ENCODE data around the gene DHX35.

DHX35 gene

GRCh38 chr20:39049684-39050554, 87.8 kb downstream of the DHX35 start (continued):
- TF ChIP-seq ZNF692 (tag by site-specific recombination; IDR thresholded peaks at IDR 0.05), result peak; percentile 58
- TF ChIP-seq ZNF776 (tag by site-specific recombination; IDR thresholded peaks at IDR 0.05; ENCODE audit: borderline replicate concordance), result no peak
- no peak for TF ChIP-seq ZNF174 (tag by site-specific recombination; IDR thresholded peaks at IDR 0.05)
- no peak for TF ChIP-seq ZNF560 (tag by site-specific recombination; IDR thresholded peaks at IDR 0.05; ENCODE audit: borderline replicate concordance)
- TF ChIP-seq ZNF513 (tag by site-specific recombination; IDR thresholded peaks at IDR 0.05), result no peak
- no peak for TF ChIP-seq ZSCAN16 (tag by site-specific recombination; IDR thresholded peaks at IDR 0.05)
- TF ChIP-seq INSM2 (tag by site-specific recombination; IDR thresholded peaks at IDR 0.05), result no peak
- no peak for TF ChIP-seq ZNF114 (tag by site-specific recombination; IDR thresholded peaks at IDR 0.05)
- no peak for TF ChIP-seq ZNF223 (tag by site-specific recombination; IDR thresholded peaks at IDR 0.05)
- TF ChIP-seq ZNF670 (tag by site-specific recombination; IDR thresholded peaks at IDR 0.05; ENCODE audit: low read depth), result no peak
- no peak for TF ChIP-seq ZNF10 (tag by site-specific recombination; IDR thresholded peaks at IDR 0.05)
- TF ChIP-seq ZNF791 (tag by site-specific recombination; IDR thresholded peaks at IDR 0.05), result no peak
- no peak for TF ChIP-seq ZNF169 (tag by site-specific recombination; IDR thresholded peaks at IDR 0.05)
- no peak for TF ChIP-seq ZNF354C (tag by site-specific recombination; IDR thresholded peaks at IDR 0.05; ENCODE audit: borderline replicate concordance, low read depth)
- TF ChIP-seq ZNF335 (tag by site-specific recombination; conservative IDR thresholded peaks at IDR 0.05), result peak; percentile 82
- TF ChIP-seq RBAK (tag by site-specific recombination; IDR thresholded peaks at IDR 0.05), result no peak
- TF ChIP-seq ZNF202 (tag by site-specific recombination; IDR thresholded peaks at IDR 0.05; ENCODE audit: borderline replicate concordance), result no peak
- TF ChIP-seq REST (tag by site-specific recombination; IDR thresholded peaks at IDR 0.05), result peak; percentile 33; the same call in 1 of the 2 replicates
- no peak for TF ChIP-seq ZNF132 (tag by site-specific recombination; IDR thresholded peaks at IDR 0.05; ENCODE audit: borderline replicate concordance)
- no peak for TF ChIP-seq ZNF521 (tag by site-specific recombination; IDR thresholded peaks at IDR 0.05)
- TF ChIP-seq ZNF221 (tag by site-specific recombination; IDR thresholded peaks at IDR 0.05; ENCODE audit: borderline replicate concordance), result no peak
- no peak for TF ChIP-seq ZNF211 (tag by site-specific recombination; IDR thresholded peaks at IDR 0.05; ENCODE audit: low read depth)
- no peak for TF ChIP-seq GFI1B (tag by site-specific recombination; IDR thresholded peaks at IDR 0.05)
- TF ChIP-seq ZNF510 (tag by site-specific recombination; IDR thresholded peaks at IDR 0.05; ENCODE audit: insufficient replicate concordance), result no peak
- no peak for TF ChIP-seq ZBTB1 (tag by site-specific recombination; IDR thresholded peaks at IDR 0.05)
- no peak for TF ChIP-seq ZNF660 (tag by site-specific recombination; IDR thresholded peaks at IDR 0.05)
- TF ChIP-seq ZSCAN23 (tag by site-specific recombination; IDR thresholded peaks at IDR 0.05), result no peak
- no peak for TF ChIP-seq TRIM28 (IDR thresholded peaks at IDR 0.05; ENCODE audit: borderline replicate concordance, low read length)
- TF ChIP-seq ZNF26 (tag by site-specific recombination; IDR thresholded peaks at IDR 0.05), result no peak
- TF ChIP-seq ZNF747 (tag by site-specific recombination; IDR thresholded peaks at IDR 0.05), result no peak

Measured in HEK293 (cell line).